ENCODE measurements around the gene SEC61A1.

- TF ChIP-seq CTCF (conservative IDR thresholded peaks at IDR 0.05; ENCODE audit: low read length) (peak; percentile 88), EZH2phosphoT487 (IDR thresholded peaks at IDR 0.05; ENCODE audit: borderline replicate concordance) (no peak)
These were observed 43.0 kb downstream of the SEC61A1 start for GRCh38 chr3:128095222-128095703.

Measured in Loucy (cell line).